NB4 (cell line): ENCODE data around the gene GAGE1.
"Not testable (repeated sequence)": the region's sequence is repeated elsewhere in the genome, so short reads cannot be mapped to it uniquely, and the experiment has no call there.

Experiments used
- DNase-seq: peaks from one replicate; pipeline ENCODE4 v3.0.0; 2010; ENCODE audit warnings: low read depth
- H3K4me3 ChIP-seq: one replicate; pipeline ENCODE4 v1.5.1; 2011; ENCODE audit warnings: mild to moderate bottlenecking, low read depth, low read length, moderate library complexity
- MYC ChIP-seq: IDR thresholded peaks from 2 replicates; pipeline ENCODE4 v1.6.1; 2011; ENCODE audit warnings: low read depth, low read length
- POLR2A ChIP-seq: IDR thresholded peaks from 2 replicates; pipeline ENCODE4 v1.6.1; 2011; ENCODE audit warnings: mild to moderate bottlenecking; ENCODE audit not compliant: insufficient read length; ENCODE audit errors: extremely low read depth
- TF ChIP-seq, protein P1 (sequence below): IDR thresholded peaks from one replicate; pipeline ENCODE4 v1.5.1; 2012; ENCODE audit warnings: low read depth, low read length
- TF ChIP-seq, protein P2 (sequence below): IDR thresholded peaks from 2 replicates; pipeline ENCODE4 v1.6.1; 2011; ENCODE audit warnings: low read depth, low read length

GAGE1 gene, protein sequence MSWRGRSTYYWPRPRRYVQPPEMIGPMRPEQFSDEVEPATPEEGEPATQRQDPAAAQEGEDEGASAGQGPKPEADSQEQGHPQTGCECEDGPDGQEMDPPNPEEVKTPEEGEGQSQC

DNA sequence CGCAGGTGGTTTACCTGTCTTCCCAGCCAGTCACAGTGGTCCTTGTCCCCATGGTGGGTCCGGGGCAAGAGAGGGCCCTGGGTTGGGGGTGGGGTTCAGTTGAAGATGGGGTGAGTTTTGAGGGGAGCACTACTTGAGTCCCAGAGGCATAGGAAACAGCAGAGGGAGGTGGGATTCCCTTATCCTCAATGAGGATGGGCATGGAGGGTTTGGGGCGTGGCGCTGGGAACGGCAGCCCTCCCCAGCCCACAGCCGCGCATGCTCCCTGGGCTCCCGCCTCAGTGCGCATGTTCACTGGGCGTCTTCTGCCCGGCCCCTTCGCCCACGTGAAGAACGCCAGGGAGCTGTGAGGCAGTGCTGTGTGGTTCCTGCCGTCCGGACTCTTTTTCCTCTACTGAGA, at the start of gene GAGE1:
TSS of gene GAGE1 (plus strand) at position 301 of the 400 bp plus-strand sequence. CDS start 1,155 bp downstream, outside the sequence.
- not testable (repeated sequence) for DNase-seq, H3K4me3 ChIP-seq

DNA sequence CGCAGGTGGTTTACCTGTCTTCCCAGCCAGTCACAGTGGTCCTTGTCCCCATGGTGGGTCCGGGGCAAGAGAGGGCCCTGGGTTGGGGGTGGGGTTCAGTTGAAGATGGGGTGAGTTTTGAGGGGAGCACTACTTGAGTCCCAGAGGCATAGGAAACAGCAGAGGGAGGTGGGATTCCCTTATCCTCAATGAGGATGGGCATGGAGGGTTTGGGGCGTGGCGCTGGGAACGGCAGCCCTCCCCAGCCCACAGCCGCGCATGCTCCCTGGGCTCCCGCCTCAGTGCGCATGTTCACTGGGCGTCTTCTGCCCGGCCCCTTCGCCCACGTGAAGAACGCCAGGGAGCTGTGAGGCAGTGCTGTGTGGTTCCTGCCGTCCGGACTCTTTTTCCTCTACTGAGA, 47.8 kb upstream of the GAGE1 start, which contains the start of gene GAGE12E:
TSS of gene GAGE12E (plus strand) at position 301 of the 400 bp plus-strand sequence. CDS start 1,155 bp downstream, outside the sequence.
- not testable (repeated sequence) for DNase-seq, H3K4me3 ChIP-seq

DNA sequence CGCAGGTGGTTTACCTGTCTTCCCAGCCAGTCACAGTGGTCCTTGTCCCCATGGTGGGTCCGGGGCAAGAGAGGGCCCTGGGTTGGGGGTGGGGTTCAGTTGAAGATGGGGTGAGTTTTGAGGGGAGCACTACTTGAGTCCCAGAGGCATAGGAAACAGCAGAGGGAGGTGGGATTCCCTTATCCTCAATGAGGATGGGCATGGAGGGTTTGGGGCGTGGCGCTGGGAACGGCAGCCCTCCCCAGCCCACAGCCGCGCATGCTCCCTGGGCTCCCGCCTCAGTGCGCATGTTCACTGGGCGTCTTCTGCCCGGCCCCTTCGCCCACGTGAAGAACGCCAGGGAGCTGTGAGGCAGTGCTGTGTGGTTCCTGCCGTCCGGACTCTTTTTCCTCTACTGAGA, 38.3 kb upstream of the GAGE1 start, which contains the start of gene GAGE12F:
TSS of gene GAGE12F (plus strand) at position 301 of the 400 bp plus-strand sequence. CDS start 1,155 bp downstream, outside the sequence.
- not testable (repeated sequence) for DNase-seq, H3K4me3 ChIP-seq

DNA sequence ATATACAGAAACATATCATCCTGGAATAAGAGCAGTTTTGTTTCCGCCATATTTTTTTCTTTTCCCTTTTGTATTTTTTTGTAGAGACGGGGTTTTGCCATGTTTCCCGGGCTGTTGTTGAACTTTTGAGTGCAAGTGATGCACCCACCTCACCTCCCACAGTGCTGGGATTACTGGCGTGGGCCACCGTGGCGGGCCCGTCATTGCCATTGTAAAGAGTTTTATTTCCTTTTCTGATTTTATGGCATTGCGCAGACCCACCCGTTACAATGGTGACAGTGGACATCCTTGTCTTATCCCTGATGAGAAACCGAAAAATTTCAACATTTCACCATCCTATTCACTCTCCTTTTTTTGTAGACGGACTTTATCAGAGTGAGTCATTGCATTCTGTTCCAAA, 30.1 kb upstream of the GAGE1 start:
- H3K4me3 ChIP-seq, DNase-seq: not testable (repeated sequence)

DNA sequence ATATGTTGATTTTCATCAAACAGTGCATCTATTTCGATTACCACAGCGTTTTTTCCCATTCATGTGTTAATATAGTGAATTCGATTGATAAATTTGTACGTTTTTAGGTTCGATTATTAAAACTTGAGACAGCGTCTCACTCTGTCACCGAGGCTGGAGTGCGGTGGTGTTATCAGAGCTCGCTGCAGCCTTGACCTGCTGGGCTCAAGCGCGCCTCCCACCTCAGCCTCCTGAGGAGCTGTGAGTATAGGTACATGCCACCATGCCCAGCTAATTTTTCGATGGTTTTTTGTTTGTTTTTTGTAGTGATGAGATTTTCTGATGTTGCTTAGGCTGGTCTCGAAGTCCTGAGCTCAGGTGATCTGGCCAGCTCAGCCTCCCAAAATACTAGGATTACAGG, 29.7 kb upstream of the GAGE1 start:
- H3K4me3 ChIP-seq, DNase-seq: not testable (repeated sequence)

DNA sequence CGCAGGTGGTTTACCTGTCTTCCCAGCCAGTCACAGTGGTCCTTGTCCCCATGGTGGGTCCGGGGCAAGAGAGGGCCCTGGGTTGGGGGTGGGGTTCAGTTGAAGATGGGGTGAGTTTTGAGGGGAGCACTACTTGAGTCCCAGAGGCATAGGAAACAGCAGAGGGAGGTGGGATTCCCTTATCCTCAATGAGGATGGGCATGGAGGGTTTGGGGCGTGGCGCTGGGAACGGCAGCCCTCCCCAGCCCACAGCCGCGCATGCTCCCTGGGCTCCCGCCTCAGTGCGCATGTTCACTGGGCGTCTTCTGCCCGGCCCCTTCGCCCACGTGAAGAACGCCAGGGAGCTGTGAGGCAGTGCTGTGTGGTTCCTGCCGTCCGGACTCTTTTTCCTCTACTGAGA, 28.7 kb upstream of the GAGE1 start, which contains the start of gene GAGE12G:
TSS of gene GAGE12G (plus strand) at position 301 of the 400 bp plus-strand sequence. CDS start 1,155 bp downstream, outside the sequence.
- not testable (repeated sequence) for DNase-seq, H3K4me3 ChIP-seq

DNA sequence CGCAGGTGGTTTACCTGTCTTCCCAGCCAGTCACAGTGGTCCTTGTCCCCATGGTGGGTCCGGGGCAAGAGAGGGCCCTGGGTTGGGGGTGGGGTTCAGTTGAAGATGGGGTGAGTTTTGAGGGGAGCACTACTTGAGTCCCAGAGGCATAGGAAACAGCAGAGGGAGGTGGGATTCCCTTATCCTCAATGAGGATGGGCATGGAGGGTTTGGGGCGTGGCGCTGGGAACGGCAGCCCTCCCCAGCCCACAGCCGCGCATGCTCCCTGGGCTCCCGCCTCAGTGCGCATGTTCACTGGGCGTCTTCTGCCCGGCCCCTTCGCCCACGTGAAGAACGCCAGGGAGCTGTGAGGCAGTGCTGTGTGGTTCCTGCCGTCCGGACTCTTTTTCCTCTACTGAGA, 19.2 kb upstream of the GAGE1 start, which contains the start of gene GAGE12H:
TSS of gene GAGE12H (plus strand) at position 301 of the 400 bp plus-strand sequence. CDS start 1,155 bp downstream, outside the sequence.
- not testable (repeated sequence) for DNase-seq, H3K4me3 ChIP-seq

DNA sequence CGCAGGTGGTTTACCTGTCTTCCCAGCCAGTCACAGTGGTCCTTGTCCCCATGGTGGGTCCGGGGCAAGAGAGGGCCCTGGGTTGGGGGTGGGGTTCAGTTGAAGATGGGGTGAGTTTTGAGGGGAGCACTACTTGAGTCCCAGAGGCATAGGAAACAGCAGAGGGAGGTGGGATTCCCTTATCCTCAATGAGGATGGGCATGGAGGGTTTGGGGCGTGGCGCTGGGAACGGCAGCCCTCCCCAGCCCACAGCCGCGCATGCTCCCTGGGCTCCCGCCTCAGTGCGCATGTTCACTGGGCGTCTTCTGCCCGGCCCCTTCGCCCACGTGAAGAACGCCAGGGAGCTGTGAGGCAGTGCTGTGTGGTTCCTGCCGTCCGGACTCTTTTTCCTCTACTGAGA, 9.6 kb upstream of the GAGE1 start, which contains the start of gene GAGE2A:
TSS of gene GAGE2A (plus strand) at position 301 of the 400 bp plus-strand sequence. CDS start 1,155 bp downstream, outside the sequence.
- H3K4me3 ChIP-seq: not testable (repeated sequence)

DNA sequence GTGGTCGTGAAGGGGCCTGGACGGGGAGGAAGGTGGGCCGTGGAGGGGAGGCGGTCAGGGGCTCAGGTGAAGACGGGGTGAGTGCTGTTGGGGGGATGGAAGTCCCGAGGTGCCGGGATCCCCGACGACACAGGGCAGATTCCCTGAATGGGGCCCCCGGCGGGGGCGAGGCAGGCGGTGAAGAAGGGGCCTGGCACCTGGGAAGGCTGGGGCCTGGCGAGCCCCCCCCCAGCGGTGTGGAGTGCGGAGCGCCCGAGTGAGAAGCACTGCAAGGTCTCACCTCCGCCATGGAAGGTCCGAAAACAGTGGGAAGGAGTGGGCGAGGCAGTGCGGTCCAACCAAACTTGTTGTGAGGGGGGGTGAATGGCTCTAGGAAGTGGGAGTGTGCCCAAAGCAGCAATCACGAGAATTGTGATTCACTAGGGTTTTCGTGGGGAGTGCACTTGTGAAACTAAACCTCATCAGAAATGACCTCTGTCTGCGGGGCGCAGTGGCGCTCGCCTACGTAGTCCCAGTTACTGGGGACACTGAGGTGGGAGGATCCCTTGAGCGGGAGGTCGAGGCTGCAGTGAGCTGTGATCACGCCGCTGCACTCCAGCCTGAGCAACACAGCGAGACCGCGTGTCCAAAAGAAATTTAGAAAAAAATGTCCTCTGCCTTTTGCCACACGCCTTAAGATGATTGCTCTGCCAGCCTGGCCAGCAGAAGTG, 8.9 kb upstream of the GAGE1 start:
- DNase-seq, H3K4me3 ChIP-seq: not testable (repeated sequence)

More for the DNA sequence above, 9.6 kb upstream of the GAGE1 start, which contains the start of gene GAGE2A:
- DNase-seq: not testable (repeated sequence)

DNA sequence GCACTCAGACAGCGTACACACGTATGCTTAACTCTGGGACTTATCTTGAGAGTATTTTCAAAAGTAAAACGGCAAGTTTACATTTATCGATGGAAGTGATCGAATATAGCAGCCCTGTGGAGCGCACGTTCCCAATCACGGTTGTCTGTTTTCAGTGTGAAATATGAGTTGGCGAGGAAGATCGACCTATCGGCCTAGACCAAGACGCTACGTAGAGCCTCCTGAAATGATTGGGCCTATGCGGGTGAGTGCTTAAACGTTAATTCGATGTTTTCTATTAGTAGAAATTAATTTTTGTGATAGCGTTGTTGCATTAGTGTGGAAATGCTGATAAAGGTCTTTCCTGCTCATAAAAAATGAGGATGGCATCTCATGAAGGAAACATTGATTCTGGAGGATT, 8.3 kb upstream of the GAGE1 start:
- not testable (repeated sequence) for DNase-seq, H3K4me3 ChIP-seq

DNA sequence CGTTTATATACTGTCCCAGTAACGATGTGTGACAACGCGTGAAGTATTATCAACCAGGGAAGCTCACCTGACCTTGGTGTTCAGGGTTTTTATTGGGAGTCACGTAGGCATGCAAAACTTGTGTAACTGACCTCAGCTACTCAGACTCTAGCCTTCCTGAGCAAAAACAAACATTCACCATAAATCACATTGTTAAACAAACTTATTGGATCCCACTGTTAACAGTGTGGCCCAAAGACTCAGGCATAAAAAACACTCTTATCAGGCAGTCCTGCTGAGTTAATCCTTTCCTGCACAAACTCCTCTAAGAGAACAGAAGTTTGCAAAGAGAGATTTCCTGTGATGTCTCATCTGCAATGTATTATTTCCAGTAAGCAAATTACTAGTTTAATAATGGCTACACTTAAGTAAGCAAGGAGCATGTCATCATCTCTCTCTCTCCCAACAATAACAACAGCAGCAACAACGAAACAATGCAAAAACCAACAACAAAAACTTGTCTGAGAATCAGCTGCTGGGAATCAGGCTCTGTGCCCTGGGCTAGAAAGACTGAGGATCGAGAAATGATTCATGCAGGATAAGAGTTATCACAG, 12.0 kb downstream of the GAGE1 start:
- DNase-seq: no peak
- TF ChIP-seq, protein P1, sequence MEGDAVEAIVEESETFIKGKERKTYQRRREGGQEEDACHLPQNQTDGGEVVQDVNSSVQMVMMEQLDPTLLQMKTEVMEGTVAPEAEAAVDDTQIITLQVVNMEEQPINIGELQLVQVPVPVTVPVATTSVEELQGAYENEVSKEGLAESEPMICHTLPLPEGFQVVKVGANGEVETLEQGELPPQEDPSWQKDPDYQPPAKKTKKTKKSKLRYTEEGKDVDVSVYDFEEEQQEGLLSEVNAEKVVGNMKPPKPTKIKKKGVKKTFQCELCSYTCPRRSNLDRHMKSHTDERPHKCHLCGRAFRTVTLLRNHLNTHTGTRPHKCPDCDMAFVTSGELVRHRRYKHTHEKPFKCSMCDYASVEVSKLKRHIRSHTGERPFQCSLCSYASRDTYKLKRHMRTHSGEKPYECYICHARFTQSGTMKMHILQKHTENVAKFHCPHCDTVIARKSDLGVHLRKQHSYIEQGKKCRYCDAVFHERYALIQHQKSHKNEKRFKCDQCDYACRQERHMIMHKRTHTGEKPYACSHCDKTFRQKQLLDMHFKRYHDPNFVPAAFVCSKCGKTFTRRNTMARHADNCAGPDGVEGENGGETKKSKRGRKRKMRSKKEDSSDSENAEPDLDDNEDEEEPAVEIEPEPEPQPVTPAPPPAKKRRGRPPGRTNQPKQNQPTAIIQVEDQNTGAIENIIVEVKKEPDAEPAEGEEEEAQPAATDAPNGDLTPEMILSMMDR: no peak
- TF ChIP-seq POLR2A (no peak), MYC (no peak)
- TF ChIP-seq, protein P2, sequence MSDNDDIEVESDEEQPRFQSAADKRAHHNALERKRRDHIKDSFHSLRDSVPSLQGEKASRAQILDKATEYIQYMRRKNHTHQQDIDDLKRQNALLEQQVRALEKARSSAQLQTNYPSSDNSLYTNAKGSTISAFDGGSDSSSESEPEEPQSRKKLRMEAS: no peak

DNA sequence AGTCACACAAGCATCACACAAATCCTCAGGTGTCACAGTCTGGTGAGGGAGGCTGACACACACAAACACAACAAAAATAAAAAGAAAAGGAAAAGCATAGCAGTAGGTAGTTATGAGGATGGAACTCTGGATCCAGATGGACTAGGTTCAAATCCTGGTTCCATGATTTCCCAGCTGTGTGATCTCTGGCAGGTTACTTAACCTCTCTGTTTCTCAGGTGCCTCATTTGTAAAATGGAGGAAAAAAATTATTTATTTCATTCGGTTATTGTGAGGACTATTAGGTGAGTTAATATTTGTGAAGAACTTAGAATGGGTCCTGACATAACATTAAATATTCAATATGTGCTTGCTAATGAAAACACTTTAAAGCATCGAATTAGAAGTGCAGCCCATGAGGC, 19.8 kb downstream of the GAGE1 start:
- no peak for DNase-seq
- no peak overlapping the region for H3K4me3 ChIP-seq
- no peak for TF ChIP-seq POLR2A
- TF ChIP-seq MYC: no peak
- TF ChIP-seq, protein P1: no peak
- TF ChIP-seq, protein P2: no peak

More for the DNA sequence above, 12.0 kb downstream of the GAGE1 start:
- H3K4me3 ChIP-seq: no peak overlapping the region
